ENCODE measurements around the gene EML4.

DNA sequence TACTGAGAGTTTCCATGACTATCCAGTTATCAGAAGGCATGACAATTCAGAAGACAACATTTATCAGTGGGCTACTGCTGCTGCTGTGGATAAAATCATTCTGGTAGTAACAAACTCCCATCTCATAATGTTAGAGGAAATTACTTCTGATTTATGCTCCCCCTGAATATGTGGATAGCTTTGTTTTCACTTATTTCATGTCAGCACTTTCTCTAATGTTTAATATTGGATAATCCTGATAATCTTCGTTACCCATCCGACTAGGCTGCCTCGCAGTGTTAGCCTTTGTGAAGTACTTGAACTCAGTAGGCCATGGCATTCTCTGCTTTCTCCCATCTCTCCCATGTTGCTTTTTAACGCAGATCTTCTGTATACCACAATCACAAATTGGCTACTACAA lies 163.4 kb downstream of the EML4 start:
- TF ChIP-seq, protein P1, sequence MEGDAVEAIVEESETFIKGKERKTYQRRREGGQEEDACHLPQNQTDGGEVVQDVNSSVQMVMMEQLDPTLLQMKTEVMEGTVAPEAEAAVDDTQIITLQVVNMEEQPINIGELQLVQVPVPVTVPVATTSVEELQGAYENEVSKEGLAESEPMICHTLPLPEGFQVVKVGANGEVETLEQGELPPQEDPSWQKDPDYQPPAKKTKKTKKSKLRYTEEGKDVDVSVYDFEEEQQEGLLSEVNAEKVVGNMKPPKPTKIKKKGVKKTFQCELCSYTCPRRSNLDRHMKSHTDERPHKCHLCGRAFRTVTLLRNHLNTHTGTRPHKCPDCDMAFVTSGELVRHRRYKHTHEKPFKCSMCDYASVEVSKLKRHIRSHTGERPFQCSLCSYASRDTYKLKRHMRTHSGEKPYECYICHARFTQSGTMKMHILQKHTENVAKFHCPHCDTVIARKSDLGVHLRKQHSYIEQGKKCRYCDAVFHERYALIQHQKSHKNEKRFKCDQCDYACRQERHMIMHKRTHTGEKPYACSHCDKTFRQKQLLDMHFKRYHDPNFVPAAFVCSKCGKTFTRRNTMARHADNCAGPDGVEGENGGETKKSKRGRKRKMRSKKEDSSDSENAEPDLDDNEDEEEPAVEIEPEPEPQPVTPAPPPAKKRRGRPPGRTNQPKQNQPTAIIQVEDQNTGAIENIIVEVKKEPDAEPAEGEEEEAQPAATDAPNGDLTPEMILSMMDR (optimal IDR thresholded peaks at IDR 0.05 in 1 of 3, IDR thresholded peaks at IDR 0.05 in 1 of 3, conservative IDR thresholded peaks at IDR 0.05 in 1 of 3; ENCODE audit: extremely low read depth in 1 of 3, insufficient read depth in 2 of 3, low read length in 3 of 3): no peak
- no peak for TF ChIP-seq EZH2 (IDR thresholded peaks at IDR 0.05; ENCODE audit: low read length)

Measured in keratinocyte (primary cell).